ENCODE data around the gene CRTC3.
A peak's percentile ranks its signal among the peaks of the same experiment; 100 is the strongest.
"Not testable (repeated sequence)": the region's sequence is repeated elsewhere in the genome, so short reads cannot be mapped to it uniquely, and the experiment has no call there.

CRTC3 gene

GRCh38 chr15:90683876-90684275, 154.2 kb downstream of the CRTC3 start:
- peak; percentile 43 for DNase-seq

- DNase-seq: no peak
Measured at GRCh38 chr15:90684281-90684680, 154.6 kb downstream of the CRTC3 start.

DNA sequence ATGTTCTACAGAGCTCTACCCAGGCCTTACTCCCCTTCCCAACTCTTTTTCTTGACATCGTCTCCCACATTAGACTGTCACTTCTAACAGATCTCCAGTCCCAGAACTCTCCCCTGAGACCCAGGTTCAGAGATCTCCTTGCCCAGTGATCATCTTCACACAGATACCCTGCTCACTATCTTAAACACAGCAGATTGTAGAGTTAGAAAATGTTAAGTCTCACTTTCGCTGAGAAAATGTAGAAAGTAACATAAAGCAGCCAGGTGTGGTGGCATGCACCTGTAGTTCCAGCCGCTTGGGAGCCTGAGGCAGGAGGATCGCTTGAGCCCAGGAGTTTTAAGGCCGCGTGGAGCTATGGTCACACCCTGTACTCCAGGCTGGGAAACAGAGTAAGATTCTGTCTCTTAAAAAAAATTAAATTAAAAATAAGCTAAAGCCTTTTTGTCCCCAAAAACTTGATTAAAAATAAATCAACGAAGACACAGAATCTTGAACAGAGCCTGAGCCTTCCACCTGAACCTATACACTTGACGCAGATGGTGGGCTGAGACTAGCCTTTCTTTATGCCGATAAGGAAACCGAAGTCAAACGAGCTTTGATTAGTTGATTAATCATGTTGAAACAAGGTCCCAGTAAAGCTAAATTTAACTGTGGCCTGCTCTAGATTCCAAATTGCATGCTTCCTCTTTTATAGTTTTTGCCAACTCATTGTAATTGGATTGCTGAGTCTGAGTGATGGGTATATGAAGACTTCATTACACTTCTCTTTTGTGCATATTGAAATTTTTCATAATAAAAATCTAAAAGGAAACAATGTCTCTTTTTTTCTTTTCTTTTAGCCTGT, 156.1 kb downstream of the CRTC3 start:
- no peak for DNase-seq

- DNase-seq: no peak
Measured at GRCh38 chr15:90686435-90687218, 156.9 kb downstream of the CRTC3 start.

- DNase-seq: not testable (repeated sequence)
Measured at GRCh38 chr15:90689326-90689961, 159.7 kb downstream of the CRTC3 start.

DNA sequence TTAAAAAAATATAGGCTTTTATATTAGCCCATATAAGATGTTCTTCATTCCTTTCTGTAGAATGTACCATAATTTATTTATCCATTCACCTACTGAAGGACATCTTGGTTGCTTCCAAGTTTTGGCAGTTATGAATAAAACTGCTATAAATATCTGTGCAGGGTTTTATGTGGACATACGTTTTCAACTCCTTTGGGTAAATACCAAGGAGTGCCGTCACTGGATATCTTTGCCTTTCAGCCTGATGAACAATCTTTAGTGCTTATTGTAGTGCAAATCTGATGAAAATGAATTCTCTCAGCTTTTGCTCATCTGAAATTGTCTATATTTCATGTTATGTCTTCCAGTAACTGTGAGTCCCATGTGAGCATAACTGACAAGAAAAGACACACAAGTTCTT, 160.9 kb downstream of the CRTC3 start:
- peak; percentile 47 for DNase-seq

- DNase-seq: no peak
Measured at GRCh38 chr15:90691369-90691768, 161.6 kb downstream of the CRTC3 start.

GRCh38 chr15:90691982-90692773, 162.5 kb downstream of the CRTC3 start:
- DNase-seq: no peak

All from fibroblast of skin of right quadriceps (primary cell).